ENCODE measurements around the gene VAV3. TPM values are rescaled to one million over a fixed set of nuclear protein-coding genes. Genes with fewer than 3 reads are reported as not detected.

VAV3 gene
- total RNA-seq, 1 experiment from 2014 or later: not detected

DNA sequence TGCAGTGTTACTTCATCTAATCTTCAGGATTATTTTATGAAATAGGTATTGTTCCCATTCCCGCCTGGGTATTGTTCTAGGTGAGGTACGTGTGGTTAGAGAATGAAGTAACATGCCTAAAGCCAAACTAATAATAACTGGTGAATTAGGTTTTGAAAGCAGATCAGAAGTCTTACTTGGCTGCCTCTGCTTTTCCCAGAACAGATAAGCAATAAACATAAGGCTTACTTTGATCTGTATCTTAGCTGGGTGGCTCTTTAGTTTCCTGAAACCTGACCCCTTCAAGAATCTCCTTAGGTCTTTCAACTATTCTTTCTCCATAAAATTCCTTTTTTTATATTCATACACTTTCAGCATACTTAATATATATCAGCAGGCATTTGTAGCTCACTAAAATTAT is 65.3 kb downstream of the VAV3 start (continued):
- no peak for TF ChIP-seq ZBTB33 (IDR thresholded peaks at IDR 0.05; ENCODE audit: extremely low read depth, insufficient replicate concordance, low read length)

GRCh38 chr1:107897438-107898345 is 67.3 kb downstream of the VAV3 start:
- H3K4me3 ChIP-seq (replicated peaks in 1 of 2; ENCODE audit: low read depth in 1 of 2, low read length in 2 of 2): no peak overlapping the region
- BruUV-seq (replicated peaks): no TSS peak
- no peaks in the 10 kb centered on the region for H4K20me1 ChIP-seq (ENCODE audit: insufficient read depth)
- no peaks in the 10 kb centered on the region for H3K79me2 ChIP-seq (ENCODE audit: insufficient read depth, low read length)
- H3K36me3 ChIP-seq (ENCODE audit: control insufficient read depth in 1 of 2, insufficient read depth in 2 of 2, low read length in 2 of 2): no peaks in the 10 kb centered on the region
- no peak overlapping the region for H3K4me2 ChIP-seq (ENCODE audit: low read length)
- ChIA-PET POLR2A (no interaction called here), RAD21 (ENCODE audit: low non-redundant PET in 1 of 2, low total read pairs in 2 of 2, uncharacterized antibody in 2 of 2, unreplicated experiment in 2 of 2) (interaction anchor here in 1 of 2 experiments (0.6 kb wide), 1 partner anchor 227 kb away, joined by 3 read pairs; no protein-coding TSS in a partner anchor), CTCF (no interaction called here)
- no peaks in the 10 kb centered on the region for H3K4me1 ChIP-seq (ENCODE audit: control insufficient read depth in 1 of 2, insufficient read depth in 2 of 2, low read length in 2 of 2)
- no peak overlapping the region for H3K27ac ChIP-seq (ENCODE audit: low read depth, low read length)
- ATAC-seq (no peak), DNase-seq (ENCODE audit: low read depth, low spot score) (no peak)
- peaks cover 19% of the 10 kb centered on the region for H3K27me3 ChIP-seq (ENCODE audit: insufficient read depth, low read length)
- no peaks in the 10 kb centered on the region for H3K9me2 ChIP-seq (ENCODE audit: insufficient read depth)
- H3K9me3 ChIP-seq (ENCODE audit: control insufficient read depth in 1 of 2, insufficient read depth in 1 of 2, low read depth in 1 of 2, low read length in 2 of 2): no peaks in the 10 kb centered on the region
- H2AFZ ChIP-seq (ENCODE audit: low read depth, low read length, poor library complexity, severe bottlenecking): no peak overlapping the region
- TF ChIP-seq TCF7L2 (IDR thresholded peaks at IDR 0.05; ENCODE audit: borderline replicate concordance, extremely low read depth, insufficient read depth, insufficient read length) (no peak), POLR2AphosphoS5 (IDR thresholded peaks at IDR 0.05; ENCODE audit: low read depth, low read length) (no peak), EZH2 (IDR thresholded peaks at IDR 0.05) (no peak), EGR1 (IDR thresholded peaks at IDR 0.05; ENCODE audit: low read depth) (no peak), SIN3A (IDR thresholded peaks at IDR 0.05; ENCODE audit: low read depth) (no peak), CBX3 (IDR thresholded peaks at IDR 0.05; ENCODE audit: low read depth) (no peak), CEBPB (IDR thresholded peaks at IDR 0.05; ENCODE audit: low read depth) (no peak), SRF (IDR thresholded peaks at IDR 0.05; ENCODE audit: low read depth) (no peak), YY1 (IDR thresholded peaks at IDR 0.05; ENCODE audit: extremely low read depth, insufficient replicate concordance, low read depth, low read length) (no peak), ZNF274 (IDR thresholded peaks at IDR 0.05; ENCODE audit: low read depth, low read length) (no peak)
- TF ChIP-seq, protein P1, sequence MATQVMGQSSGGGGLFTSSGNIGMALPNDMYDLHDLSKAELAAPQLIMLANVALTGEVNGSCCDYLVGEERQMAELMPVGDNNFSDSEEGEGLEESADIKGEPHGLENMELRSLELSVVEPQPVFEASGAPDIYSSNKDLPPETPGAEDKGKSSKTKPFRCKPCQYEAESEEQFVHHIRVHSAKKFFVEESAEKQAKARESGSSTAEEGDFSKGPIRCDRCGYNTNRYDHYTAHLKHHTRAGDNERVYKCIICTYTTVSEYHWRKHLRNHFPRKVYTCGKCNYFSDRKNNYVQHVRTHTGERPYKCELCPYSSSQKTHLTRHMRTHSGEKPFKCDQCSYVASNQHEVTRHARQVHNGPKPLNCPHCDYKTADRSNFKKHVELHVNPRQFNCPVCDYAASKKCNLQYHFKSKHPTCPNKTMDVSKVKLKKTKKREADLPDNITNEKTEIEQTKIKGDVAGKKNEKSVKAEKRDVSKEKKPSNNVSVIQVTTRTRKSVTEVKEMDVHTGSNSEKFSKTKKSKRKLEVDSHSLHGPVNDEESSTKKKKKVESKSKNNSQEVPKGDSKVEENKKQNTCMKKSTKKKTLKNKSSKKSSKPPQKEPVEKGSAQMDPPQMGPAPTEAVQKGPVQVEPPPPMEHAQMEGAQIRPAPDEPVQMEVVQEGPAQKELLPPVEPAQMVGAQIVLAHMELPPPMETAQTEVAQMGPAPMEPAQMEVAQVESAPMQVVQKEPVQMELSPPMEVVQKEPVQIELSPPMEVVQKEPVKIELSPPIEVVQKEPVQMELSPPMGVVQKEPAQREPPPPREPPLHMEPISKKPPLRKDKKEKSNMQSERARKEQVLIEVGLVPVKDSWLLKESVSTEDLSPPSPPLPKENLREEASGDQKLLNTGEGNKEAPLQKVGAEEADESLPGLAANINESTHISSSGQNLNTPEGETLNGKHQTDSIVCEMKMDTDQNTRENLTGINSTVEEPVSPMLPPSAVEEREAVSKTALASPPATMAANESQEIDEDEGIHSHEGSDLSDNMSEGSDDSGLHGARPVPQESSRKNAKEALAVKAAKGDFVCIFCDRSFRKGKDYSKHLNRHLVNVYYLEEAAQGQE (IDR thresholded peaks at IDR 0.05; ENCODE audit: low read depth): no peak
- TF ChIP-seq, protein P2, sequence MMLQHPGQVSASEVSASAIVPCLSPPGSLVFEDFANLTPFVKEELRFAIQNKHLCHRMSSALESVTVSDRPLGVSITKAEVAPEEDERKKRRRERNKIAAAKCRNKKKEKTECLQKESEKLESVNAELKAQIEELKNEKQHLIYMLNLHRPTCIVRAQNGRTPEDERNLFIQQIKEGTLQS (IDR thresholded peaks at IDR 0.05): no peak
- intact Hi-C loops (cut with micrococcal nuclease): no loop called here
- H3K9ac ChIP-seq (ENCODE audit: low read length): no peak overlapping the region
